GM21447 (cell line): Measurements from ENCODE around the gene TMEM63C.

Experiments
- ATAC-seq: cut with Tn5 transposase; IDR thresholded peaks from one replicate; pipeline ENCODE4 v1.9.1; 2021; ENCODE audit not compliant: unreplicated experiment

TMEM63C gene

DNA sequence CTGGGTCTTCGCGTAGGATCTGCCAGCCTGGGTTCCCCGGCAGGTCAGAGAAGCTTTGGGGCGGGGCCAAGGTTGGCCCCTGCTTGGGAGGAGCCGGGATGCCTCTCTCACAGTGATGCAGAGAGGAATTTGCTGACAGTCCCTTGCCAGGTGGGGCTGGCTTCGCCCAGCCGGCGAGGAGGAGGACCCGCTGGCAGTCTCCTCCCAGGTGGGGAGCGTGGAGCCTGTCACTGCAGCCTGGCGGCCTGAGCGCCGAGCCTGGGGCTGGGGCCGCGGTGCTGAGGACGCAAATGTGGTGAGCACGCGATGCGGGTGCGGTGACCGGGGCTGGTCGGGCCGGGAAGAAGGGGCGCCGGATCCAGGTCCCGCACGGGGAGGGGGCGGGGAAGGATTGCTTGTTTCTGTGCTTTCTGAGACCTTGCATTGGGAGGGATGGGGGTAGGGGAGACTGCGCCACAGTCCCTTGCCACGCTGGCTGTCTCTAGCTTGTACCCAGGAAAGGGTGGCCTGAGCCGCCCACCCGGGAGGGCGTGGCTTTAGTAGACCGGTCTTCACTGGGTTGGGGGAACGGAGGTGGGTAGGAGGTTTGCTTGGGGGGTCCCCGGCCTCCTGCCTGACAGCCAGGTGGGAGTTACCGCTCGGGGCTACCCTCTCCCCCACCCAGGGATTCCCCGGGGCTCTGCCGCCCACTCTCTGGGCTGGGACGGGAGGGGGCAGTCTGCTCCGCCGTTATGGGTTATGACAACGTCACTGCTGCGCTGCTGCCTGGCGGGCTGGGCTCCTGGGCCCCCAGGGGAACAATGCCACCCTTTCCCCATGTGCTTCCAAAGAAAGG lies at the start of gene TMEM63C:
Gene TMEM63C, plus strand, starts transcription at position 196 of the 835 bp plus-strand sequence. CDS start 37,016 bp downstream, outside the sequence.
- peak; percentile 50 for ATAC-seq

DNA sequence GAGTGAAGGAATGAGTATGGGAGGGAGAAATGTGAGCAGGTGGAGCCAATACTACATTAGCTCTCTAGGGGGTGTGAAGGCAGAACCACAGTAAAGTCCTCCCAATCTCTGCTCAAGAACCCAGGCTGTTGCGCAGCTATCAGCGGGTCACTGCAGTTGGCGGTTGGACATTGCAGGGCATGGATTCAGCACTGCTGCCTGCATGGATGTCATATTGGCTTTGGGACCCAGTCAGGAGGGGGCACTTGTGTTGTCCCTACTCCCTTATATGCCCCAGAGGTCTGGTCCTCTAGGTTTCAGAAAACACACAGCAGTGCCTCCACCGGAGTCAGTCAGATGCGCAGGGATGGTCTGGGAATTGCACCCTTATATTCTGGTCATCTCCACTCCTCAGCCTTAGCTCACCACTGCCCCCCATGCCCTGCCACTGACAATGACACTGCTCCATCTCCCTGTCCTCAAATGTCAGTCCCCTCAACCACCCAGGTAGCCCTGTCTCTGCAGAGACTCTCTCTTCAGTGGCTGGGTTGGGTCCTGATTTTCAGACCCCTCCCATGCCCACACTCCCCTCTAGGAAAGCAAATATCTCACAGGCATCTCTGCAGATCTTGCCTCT lies 49.6 kb upstream of the TMEM63C start:
- ATAC-seq, result no peak

DNA sequence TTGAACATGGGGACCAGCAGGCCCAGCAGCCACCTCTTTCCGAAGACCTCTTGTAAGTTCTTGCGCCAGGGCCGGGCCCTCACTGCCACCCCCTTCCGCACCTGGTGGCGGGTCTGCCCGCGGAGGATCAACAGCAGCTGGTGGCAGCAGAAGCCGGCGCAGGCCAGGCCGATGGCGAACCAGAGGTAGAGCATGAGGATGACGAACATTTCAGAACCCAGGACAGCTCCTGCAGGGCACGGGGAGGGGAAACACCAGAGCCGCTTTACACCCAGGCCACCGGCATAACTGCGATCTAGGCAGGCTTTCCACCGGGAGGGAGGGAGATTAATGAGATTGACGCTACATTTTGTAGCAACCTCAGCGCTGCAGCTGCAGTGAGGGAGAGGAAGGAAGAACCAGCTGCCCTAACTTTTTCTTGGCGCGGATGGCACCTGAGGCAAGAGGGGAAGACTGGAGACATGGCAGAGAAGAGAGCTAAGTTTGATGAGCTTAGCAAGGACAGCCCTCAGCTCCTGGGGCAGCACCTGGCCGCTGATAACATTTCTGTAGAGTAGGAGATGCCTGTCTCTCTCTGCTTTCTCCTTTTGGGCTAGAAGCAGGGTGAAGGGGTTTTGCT lies 47.8 kb upstream of the TMEM63C start:
- ATAC-seq, result peak; percentile 70

DNA sequence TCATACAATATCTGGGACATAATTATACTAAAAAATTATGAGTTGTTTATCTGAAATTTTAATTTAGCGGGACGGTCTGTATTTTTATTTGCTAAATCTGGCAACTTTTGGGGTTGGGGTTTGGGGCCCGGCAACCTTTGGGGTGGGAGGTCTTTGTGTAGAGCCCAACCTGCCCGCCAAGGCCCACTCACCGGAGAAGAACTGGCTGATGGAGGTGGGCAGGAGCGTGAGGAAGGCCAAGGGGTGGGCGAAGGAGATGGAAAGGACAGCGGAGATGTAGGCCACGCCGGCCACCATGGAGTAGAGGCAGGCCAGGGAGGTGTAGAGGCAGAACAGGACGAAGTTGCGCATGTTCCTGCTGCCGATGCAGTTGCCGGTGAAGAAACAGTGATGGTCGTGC lies 42.6 kb upstream of the TMEM63C start:
- ATAC-seq, result no peak

- no peak for ATAC-seq
Observed at GRCh38 chr14:77139540-77140358, 41.8 kb upstream of the TMEM63C start.

DNA sequence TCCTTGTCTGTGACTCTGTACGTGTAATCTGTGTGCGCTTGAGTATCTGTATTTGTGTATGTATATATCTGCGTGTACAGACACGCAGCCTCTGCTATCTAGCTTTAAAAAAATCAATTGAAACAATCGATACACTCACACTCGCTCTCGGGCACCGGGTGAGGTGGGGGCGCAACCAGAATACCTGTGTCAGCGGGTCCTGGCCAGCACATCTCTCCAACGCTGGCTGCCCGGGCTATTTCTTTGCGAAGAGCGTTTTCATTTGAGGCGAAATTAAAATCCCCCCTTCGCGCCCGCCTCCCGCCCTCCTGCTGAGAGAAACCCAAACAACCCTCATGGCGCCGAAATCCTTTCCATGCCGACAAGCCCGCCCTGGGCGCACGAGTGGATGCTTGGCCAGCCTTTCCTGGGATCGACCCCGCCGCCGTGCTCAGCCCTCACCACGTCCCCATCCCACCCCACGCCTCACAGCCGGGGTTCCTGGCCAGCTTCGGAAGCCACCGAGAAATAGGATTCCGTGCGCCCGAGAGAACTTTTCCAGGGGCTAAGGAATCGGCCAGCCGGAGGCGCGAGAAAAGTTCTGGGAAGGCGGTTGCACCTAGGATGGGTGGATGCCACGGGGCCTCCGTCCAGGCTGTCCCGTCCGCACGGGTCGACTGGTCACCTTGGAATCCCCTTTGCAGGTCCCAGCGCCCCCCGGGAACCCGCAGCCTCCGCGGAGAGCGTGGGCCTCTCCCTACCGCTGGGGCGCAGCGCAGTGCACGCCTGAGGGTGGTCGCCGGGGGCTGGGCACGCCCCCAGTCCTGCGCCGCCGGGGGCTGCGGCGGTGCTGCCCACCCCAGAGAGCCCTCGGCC lies 41.0 kb upstream of the TMEM63C start:
- no peak for ATAC-seq

GRCh38 chr14:77141214-77142004 lies 40.2 kb upstream of the TMEM63C start, which contains the start of gene ZDHHC22:
Gene ZDHHC22 (minus strand): TSS chr14:77141791. CDS start chr14:77139738, 2,053 bp downstream.
- no peak for ATAC-seq

DNA sequence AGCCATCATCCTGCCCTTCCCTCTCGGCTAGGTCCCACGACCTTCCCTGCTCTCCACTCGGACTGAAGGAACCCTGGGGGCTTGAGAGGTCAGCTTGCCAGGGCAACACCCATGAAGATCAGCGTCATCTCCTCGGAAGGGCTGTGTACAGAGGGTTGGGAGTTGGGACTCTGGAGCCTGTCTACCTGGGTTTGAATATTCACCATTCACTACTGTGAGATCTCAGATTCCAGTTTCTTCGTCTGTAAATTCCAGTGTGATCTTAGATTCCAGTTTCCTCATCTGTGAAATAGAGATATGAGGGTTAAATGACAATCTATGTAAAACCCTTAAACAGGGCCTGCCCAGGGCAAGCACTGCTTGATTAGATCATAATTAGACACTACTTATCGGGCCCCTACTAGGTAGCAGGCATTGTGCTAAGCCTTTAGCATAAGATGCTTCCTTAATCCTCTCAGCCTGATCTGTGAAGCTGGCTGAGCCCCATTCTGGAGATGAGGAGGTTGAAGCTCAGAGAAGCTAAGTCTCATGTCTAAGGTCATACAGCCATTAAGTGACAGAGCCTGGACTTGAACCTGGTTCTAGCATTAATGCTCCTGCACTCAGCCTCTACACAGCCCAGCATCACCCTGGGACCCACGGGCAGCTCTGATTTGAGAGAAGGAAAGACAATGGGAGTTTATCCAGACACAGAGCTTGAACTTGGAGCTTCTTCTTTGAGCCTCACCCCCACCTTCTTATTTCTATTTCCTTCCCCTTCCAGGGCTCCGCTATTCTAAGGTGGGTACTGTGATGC lies 39.4 kb upstream of the TMEM63C start:
- ATAC-seq, result no peak

- no peak for ATAC-seq
Observed at GRCh38 chr14:77143071-77143470, 38.5 kb upstream of the TMEM63C start.

- no peak for ATAC-seq
Observed at GRCh38 chr14:77144412-77145115, 37.0 kb upstream of the TMEM63C start.

GRCh38 chr14:77145975-77146740 lies 35.4 kb upstream of the TMEM63C start:
- no peak for ATAC-seq

DNA sequence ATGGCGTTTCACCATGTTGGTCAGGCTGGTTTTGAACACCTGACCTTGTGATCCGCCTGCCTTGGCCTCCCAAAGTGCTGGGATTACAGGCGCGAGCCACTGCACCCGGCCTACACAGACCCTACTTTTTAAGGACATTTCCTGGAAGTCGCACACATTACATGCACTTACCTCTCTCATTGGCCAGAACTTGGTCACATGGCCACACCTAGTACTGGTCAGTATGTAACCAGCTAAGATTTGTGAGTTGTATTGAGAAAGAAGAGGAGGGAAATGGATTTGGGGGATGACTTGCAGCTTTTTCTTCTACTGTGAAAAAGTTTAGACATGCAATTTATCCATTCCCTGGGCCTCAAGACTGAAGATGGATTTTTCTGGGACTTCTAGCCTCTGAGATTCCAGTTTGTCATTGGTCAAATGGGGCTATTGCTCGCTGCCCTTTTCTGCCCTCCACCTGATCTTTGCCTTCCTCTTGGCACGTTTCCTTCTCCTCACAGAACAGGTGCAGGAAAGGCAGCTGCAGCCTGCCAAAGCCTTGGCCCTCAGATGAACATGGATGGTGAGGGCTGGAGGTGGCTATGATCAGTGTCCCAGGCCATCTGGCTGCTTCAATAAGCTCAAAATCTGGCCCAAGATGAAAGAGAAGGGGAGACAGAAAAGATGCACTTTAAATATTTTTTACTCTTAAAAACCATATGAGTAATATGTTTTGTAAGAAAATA lies 32.9 kb upstream of the TMEM63C start:
- no peak for ATAC-seq

GRCh38 chr14:77151245-77151644 lies 30.4 kb upstream of the TMEM63C start:
- no peak for ATAC-seq

GRCh38 chr14:77151918-77152588 lies 29.5 kb upstream of the TMEM63C start:
- no peak for ATAC-seq

DNA sequence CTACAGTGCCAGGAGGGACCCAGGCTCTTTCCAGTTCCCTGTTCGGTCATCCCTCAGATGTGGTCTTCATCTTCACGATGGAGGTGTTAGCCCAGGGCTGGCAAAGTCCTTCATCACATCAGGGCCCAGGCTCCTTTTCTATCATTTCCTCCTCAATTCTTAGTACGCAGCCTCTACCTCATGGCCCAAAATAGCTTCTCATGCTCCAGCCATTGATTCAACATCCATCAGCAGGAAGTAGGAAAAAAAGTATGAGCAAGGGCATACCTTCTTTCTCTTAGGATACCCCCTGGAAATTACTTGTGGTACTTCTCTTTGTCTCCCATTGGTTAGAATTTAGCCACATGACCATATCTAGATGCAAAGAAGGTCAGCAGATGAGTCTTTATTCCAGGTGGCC lies 27.8 kb upstream of the TMEM63C start:
- no peak for ATAC-seq

DNA sequence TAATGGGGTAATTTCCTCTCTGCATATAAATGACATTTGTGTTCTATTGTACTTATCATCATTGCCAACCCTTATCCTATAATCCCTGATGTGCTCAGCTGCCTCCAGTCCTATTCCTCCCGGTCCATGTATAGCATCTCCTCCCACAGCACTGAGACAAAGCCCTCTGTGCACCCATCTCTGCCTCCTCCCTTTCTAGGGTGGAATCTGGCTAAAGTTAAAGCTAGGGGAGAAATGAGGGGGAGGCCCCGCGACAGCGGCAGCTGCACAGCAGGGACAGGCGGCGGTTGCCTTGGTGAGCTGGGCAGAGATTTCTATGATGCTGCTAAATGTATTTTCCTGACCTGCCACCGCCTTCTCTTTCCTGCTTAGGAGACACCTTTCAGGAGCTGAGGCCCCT lies 27.2 kb upstream of the TMEM63C start:
- no peak for ATAC-seq
